HG03432 (cell line): Measurements from ENCODE around the gene VWA8.
A peak's percentile ranks its signal among the peaks of the same experiment; 100 is the strongest.

Experiments used
- ATAC-seq: cut with Tn5 transposase; IDR thresholded peaks from one replicate; pipeline ENCODE4 v1.9.1; 2021; ENCODE audit warnings: mild to moderate bottlenecking, moderate library complexity; ENCODE audit not compliant: unreplicated experiment

VWA8 gene

GRCh38 chr13:41696163-41697003, 264.5 kb downstream of the VWA8 start:
- ATAC-seq = no peak

- peak; percentile 69 for ATAC-seq
These were observed 266.2 kb downstream of the VWA8 start for GRCh38 chr13:41694545-41695301.

GRCh38 chr13:41693434-41693833, 267.5 kb downstream of the VWA8 start:
- ATAC-seq = no peak

GRCh38 chr13:41691274-41691673, 269.6 kb downstream of the VWA8 start:
- ATAC-seq = no peak

- no peak for ATAC-seq
These were observed 278.1 kb downstream of the VWA8 start for GRCh38 chr13:41682766-41683165.

GRCh38 chr13:41682001-41682400, 278.9 kb downstream of the VWA8 start:
- no peak for ATAC-seq

GRCh38 chr13:41681587-41681986, 279.3 kb downstream of the VWA8 start:
- ATAC-seq = no peak

GRCh38 chr13:41680900-41681299, 280.0 kb downstream of the VWA8 start:
- ATAC-seq = no peak

GRCh38 chr13:41678848-41679247, 282.1 kb downstream of the VWA8 start:
- no peak for ATAC-seq

- no peak for ATAC-seq
These were observed 282.7 kb downstream of the VWA8 start for GRCh38 chr13:41678249-41678648.

- no peak for ATAC-seq
These were observed 285.6 kb downstream of the VWA8 start for GRCh38 chr13:41675306-41675705.

GRCh38 chr13:41674246-41674645, 286.7 kb downstream of the VWA8 start:
- no peak for ATAC-seq

GRCh38 chr13:41673640-41674039, 287.3 kb downstream of the VWA8 start:
- no peak for ATAC-seq

- no peak for ATAC-seq
These were observed 290.0 kb downstream of the VWA8 start for GRCh38 chr13:41670873-41671443.

GRCh38 chr13:41668130-41668757, 292.7 kb downstream of the VWA8 start:
- ATAC-seq = peak; percentile 89

GRCh38 chr13:41666644-41667043, 294.3 kb downstream of the VWA8 start:
- no peak for ATAC-seq

GRCh38 chr13:41660411-41660810, 300.5 kb downstream of the VWA8 start:
- ATAC-seq = no peak

GRCh38 chr13:41658057-41658661, 302.8 kb downstream of the VWA8 start:
- no peak for ATAC-seq

- ATAC-seq = no peak
These were observed 304.9 kb downstream of the VWA8 start for GRCh38 chr13:41655997-41656396.

- no peak for ATAC-seq
These were observed 306.1 kb downstream of the VWA8 start for GRCh38 chr13:41654796-41655195.
